Vagina (tissue), 2 donors: ENCODE measurements around the gene PRRC2B. TPM values are rescaled to one million over a fixed set of nuclear protein-coding genes. Genes with fewer than 3 reads are reported as not detected.

ENCODE experiments used
- DNase-seq, 2 donors: peaks; one replicate each; pipeline ENCODE4 v3.0.0-alpha.2; 2017; ENCODE audit errors: extremely low spot score in 2 of 2
- H3K27ac ChIP-seq: fragments of 200-600 bp; sonication (generic); one replicate; pipeline ENCODE4 v1.5.1; 2019
- H3K27me3 ChIP-seq: fragments of 200-600 bp; sonication (generic); one replicate; pipeline ENCODE4 v1.5.1; 2019
- H3K36me3 ChIP-seq, 2 donors: fragments of 200-600 bp; sonication (generic); one replicate each; pipeline ENCODE4 v1.5.1; 2017 to 2019
- H3K4me1 ChIP-seq: fragments of 200-600 bp; sonication (generic); one replicate; pipeline ENCODE4 v1.5.1; 2019
- H3K4me3 ChIP-seq, 2 donors: fragments of 200-600 bp; sonication (generic); 1 replicate in 1 of 2; 2 replicates in 1 of 2; pipeline ENCODE4 v1.5.1; 2016 to 2019
- H3K9me3 ChIP-seq: fragments of 200-600 bp; sonication (generic); one replicate; pipeline ENCODE4 v1.5.1; 2019
- POLR2A ChIP-seq, 2 donors: fragments of 450-650 bp; IDR thresholded peaks; one replicate each; pipeline ENCODE4 v1.6.1; 2017; ENCODE audit warnings: antibody characterized with exemption in 2 of 2, mild to moderate bottlenecking in 2 of 2, moderate library complexity in 2 of 2
- POLR2AphosphoS5 ChIP-seq, 2 donors: sonication (generic); formaldehyde crosslinking; IDR thresholded peaks; one replicate each; pipeline ENCODE4 v1.9.0; 2017; ENCODE audit warnings: antibody characterized with exemption in 2 of 2, mild to moderate bottlenecking in 2 of 2, low read depth in 1 of 2; ENCODE audit not compliant: insufficient read depth in 1 of 2
- intact Hi-C: fragments of 100-400 bp; cut with DNase I; formaldehyde crosslinking; loops from one replicate; pipeline ENCODE4 v1.15.1; 2023
- total RNA-seq: library from RNA; depleted of rRNA; stranded (reverse); fragments of >200 nt; gene quantifications from one replicate; pipeline ENCODE4 v1.2.3, GENCODE V29; 2016
- TF ChIP-seq, protein P1 (sequence below), 3 experiments: fragments of 450-650 bp in 2 of 3; fragments of 200-600 bp in 1 of 3; sonication (generic) in 1 of 3; IDR thresholded peaks; one replicate each; pipeline ENCODE4 v1.5.1; 2017 to 2019; ENCODE audit warnings: antibody characterized with exemption in 3 of 3, mild to moderate bottlenecking in 2 of 3, moderate library complexity in 2 of 3

PRRC2B gene
- total RNA-seq, 1 donor from 2014 or later = 116 TPM

- Histone ChIP-seq H3K27me3 (no peaks in the 10 kb centered on the region), H3K4me1 (peaks cover 2% of the 10 kb centered on the region), H3K9me3 (no peaks in the 10 kb centered on the region), H3K36me3 (peaks cover 7 to 100% of the 10 kb centered on the region in 2 donors), H3K4me3 (no peak overlapping the region), H3K27ac (no peak overlapping the region)
- TF ChIP-seq POLR2A (IDR thresholded peaks at IDR 0.05) (no peak), POLR2AphosphoS5 (IDR thresholded peaks at IDR 0.05; ENCODE audit: insufficient read depth in 1 of 2, low read depth in 1 of 2) (no peak)
- TF ChIP-seq, protein P1, sequence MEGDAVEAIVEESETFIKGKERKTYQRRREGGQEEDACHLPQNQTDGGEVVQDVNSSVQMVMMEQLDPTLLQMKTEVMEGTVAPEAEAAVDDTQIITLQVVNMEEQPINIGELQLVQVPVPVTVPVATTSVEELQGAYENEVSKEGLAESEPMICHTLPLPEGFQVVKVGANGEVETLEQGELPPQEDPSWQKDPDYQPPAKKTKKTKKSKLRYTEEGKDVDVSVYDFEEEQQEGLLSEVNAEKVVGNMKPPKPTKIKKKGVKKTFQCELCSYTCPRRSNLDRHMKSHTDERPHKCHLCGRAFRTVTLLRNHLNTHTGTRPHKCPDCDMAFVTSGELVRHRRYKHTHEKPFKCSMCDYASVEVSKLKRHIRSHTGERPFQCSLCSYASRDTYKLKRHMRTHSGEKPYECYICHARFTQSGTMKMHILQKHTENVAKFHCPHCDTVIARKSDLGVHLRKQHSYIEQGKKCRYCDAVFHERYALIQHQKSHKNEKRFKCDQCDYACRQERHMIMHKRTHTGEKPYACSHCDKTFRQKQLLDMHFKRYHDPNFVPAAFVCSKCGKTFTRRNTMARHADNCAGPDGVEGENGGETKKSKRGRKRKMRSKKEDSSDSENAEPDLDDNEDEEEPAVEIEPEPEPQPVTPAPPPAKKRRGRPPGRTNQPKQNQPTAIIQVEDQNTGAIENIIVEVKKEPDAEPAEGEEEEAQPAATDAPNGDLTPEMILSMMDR (IDR thresholded peaks at IDR 0.05) = no peak
- DNase-seq = no peak
- intact Hi-C loops = no loop called here
Observed at GRCh38 chr9:131490514-131490913, 96.6 kb downstream of the PRRC2B start.

- H3K27ac ChIP-seq = no peak overlapping the region
- intact Hi-C loops = no loop called here
- TF ChIP-seq POLR2A (IDR thresholded peaks at IDR 0.05) (no peak), POLR2AphosphoS5 (IDR thresholded peaks at IDR 0.05; ENCODE audit: insufficient read depth in 1 of 2, low read depth in 1 of 2) (no peak)
- TF ChIP-seq, protein P1 (IDR thresholded peaks at IDR 0.05) = no peak
Observed at GRCh38 chr9:131491001-131491710, 97.3 kb downstream of the PRRC2B start.

DNA sequence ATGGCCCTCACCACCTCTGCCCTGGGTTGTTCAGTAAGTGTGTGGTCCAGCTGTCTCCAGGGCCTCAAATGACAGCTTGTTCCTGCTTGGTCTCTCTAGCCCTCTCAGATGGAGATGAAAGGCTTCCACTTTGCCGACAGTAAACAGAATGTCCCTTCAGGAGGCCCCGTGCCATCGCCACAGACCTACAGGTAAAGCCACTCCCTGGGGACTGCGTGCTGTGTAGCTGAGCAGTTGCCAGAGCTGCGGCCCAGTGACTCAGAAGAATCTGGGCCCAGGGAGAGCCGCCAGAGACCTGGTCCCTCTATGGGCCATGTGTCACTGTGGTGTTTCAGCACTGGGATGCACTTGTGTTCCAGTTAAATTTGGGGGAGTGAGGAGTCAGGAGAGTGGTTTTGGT, 98.2 kb downstream of the PRRC2B start:
- H3K36me3 ChIP-seq = peaks cover 7 to 100% of the 10 kb centered on the region in 2 donors
- no peak for DNase-seq
- no peak overlapping the region for H3K27ac ChIP-seq
- H3K4me1 ChIP-seq = no peaks in the 10 kb centered on the region
- no peaks in the 10 kb centered on the region for H3K9me3 ChIP-seq
- no peak overlapping the region for H3K4me3 ChIP-seq
- TF ChIP-seq POLR2AphosphoS5 (IDR thresholded peaks at IDR 0.05; ENCODE audit: insufficient read depth in 1 of 2, low read depth in 1 of 2) = no peak
- no peak for TF ChIP-seq POLR2A (IDR thresholded peaks at IDR 0.05)
- TF ChIP-seq, protein P1 (IDR thresholded peaks at IDR 0.05) = no peak
- H3K27me3 ChIP-seq = no peaks in the 10 kb centered on the region
- intact Hi-C loops = no loop called here

More at GRCh38 chr9:131491001-131491710, 97.3 kb downstream of the PRRC2B start:
- H3K4me3 ChIP-seq = no peak overlapping the region
- H3K27me3 ChIP-seq = no peaks in the 10 kb centered on the region
- H3K36me3 ChIP-seq = peaks cover 10 to 100% of the 10 kb centered on the region in 2 donors
- H3K9me3 ChIP-seq = no peaks in the 10 kb centered on the region
- no peaks in the 10 kb centered on the region for H3K4me1 ChIP-seq
- DNase-seq = no peak

DNA sequence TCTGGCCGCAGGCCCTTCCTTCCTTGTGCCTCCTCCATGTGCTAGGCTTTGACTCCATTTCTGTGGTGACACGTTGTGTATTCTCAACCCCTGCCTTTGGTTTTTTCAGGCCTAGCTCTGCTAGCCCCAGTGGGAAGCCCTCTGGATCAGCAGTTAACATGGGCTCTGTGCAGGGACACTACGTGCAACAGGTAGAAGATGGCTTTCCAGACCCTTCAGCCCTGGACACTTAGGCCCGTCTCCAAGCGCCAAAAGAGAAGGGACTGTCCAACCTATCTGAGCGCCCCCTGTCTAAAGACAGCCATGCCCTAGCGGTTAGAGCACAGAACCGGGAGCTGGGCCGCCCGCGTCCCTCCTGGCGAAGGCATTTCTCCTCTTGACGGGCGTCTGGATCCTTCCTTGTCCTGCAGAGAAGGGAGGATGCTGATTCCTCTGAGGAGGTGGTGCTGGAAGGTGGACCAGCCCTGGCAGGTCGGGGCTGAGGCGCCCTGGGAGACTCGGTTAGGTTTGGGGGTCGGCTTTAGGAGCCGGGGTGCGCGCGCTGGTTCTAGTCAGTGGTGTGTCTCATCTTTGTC, 100.5 kb downstream of the PRRC2B start:
- DNase-seq = no peak
- H3K4me1 ChIP-seq = no peaks in the 10 kb centered on the region
- no peak overlapping the region for H3K27ac ChIP-seq
- intact Hi-C loops = no loop called here
- no peaks in the 10 kb centered on the region for H3K9me3 ChIP-seq
- TF ChIP-seq, protein P1 (IDR thresholded peaks at IDR 0.05) = no peak
- no peak for TF ChIP-seq POLR2AphosphoS5 (IDR thresholded peaks at IDR 0.05; ENCODE audit: insufficient read depth in 1 of 2, low read depth in 1 of 2)
- no peak for TF ChIP-seq POLR2A (IDR thresholded peaks at IDR 0.05)
- H3K27me3 ChIP-seq = no peaks in the 10 kb centered on the region
- no peak overlapping the region for H3K4me3 ChIP-seq
- peaks cover 4 to 98% of the 10 kb centered on the region in 2 donors for H3K36me3 ChIP-seq

GRCh38 chr9:131495785-131496184, 101.9 kb downstream of the PRRC2B start:
- H3K27ac ChIP-seq = no peak overlapping the region
- TF ChIP-seq, protein P1 (IDR thresholded peaks at IDR 0.05) = no peak
- TF ChIP-seq POLR2AphosphoS5 (IDR thresholded peaks at IDR 0.05; ENCODE audit: insufficient read depth in 1 of 2, low read depth in 1 of 2) (no peak), POLR2A (IDR thresholded peaks at IDR 0.05) (no peak)
- peaks cover under 1% of the 10 kb centered on the region for H3K4me1 ChIP-seq
- no peaks in the 10 kb centered on the region for H3K9me3 ChIP-seq
- intact Hi-C loops = no loop called here
- H3K36me3 ChIP-seq = peaks cover 4 to 86% of the 10 kb centered on the region in 2 donors
- no peaks in the 10 kb centered on the region for H3K27me3 ChIP-seq
- DNase-seq = no peak
- no peak overlapping the region for H3K4me3 ChIP-seq
